Activated T-cell treated with anti-CD3 and anti-CD28 coated beads, Interleukin-2, amount 50 U/mL, for 24 hours (primary cell): ENCODE measurements around the gene ARFGEF2.
"Not testable (repeated sequence)": the region's sequence is repeated elsewhere in the genome, so short reads cannot be mapped to it uniquely, and the experiment has no call there.

Experiments used
- DNase-seq: peaks from one replicate; pipeline ENCODE4 v3.0.0-alpha.2; 2020
- H3K27ac Mint-ChIP-seq: 2 replicates; pipeline ENCODE4 v1.8.0; 2020; ENCODE audit warnings: mild to moderate bottlenecking, mixed read lengths
- H3K27me3 Mint-ChIP-seq: 2 replicates; pipeline ENCODE4 v1.8.0; 2020; ENCODE audit warnings: mixed read lengths
- H3K36me3 Mint-ChIP-seq: 2 replicates; pipeline ENCODE4 v1.8.0; 2020; ENCODE audit warnings: low read depth, mixed read lengths
- H3K4me1 Mint-ChIP-seq: 2 replicates; pipeline ENCODE4 v1.8.0; 2020; ENCODE audit warnings: low read depth, mixed read lengths
- H3K4me3 Mint-ChIP-seq: 2 replicates; pipeline ENCODE4 v1.8.0; 2020; ENCODE audit warnings: mild to moderate bottlenecking, moderate library complexity, mixed read lengths
- H3K9me3 Mint-ChIP-seq: 2 replicates; pipeline ENCODE4 v1.8.0; 2020; ENCODE audit warnings: mixed read lengths

Gene ARFGEF2

DNA sequence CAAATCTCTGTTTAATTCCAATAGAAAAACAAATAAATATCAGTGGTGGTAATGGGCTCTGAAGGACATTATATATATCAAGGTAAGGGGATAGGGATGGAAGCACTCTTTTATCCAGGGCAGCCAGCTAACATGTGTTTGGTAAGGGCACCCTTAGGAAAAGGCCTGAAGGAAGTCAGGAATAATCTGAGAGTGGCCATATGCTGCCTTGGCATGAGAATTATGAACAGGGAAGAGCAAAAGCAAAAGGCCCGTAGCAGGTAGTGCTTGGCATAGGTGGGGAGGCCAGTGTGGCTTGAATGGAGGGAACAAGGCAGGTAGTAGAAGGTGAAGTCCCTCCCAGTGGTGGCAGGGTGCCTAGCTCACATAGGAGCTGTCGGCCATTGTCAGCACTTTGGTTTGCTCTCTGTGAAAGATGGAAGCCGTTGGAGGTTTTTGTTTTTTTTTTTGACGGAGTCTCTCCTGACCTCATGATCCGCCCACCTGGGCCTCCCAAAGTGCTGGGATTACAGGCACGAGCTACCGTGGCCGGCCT lies 85.0 kb downstream of the ARFGEF2 start:
- DNase-seq = no peak
- H3K27me3 Mint-ChIP-seq = no peaks in the 10 kb centered on the region
- no peaks in the 10 kb centered on the region for H3K4me1 Mint-ChIP-seq
- H3K9me3 Mint-ChIP-seq = no peaks in the 10 kb centered on the region
- no peak overlapping the region for H3K4me3 Mint-ChIP-seq
- H3K27ac Mint-ChIP-seq = no peak overlapping the region
- H3K36me3 Mint-ChIP-seq = peaks cover 75% of the 10 kb centered on the region

DNA sequence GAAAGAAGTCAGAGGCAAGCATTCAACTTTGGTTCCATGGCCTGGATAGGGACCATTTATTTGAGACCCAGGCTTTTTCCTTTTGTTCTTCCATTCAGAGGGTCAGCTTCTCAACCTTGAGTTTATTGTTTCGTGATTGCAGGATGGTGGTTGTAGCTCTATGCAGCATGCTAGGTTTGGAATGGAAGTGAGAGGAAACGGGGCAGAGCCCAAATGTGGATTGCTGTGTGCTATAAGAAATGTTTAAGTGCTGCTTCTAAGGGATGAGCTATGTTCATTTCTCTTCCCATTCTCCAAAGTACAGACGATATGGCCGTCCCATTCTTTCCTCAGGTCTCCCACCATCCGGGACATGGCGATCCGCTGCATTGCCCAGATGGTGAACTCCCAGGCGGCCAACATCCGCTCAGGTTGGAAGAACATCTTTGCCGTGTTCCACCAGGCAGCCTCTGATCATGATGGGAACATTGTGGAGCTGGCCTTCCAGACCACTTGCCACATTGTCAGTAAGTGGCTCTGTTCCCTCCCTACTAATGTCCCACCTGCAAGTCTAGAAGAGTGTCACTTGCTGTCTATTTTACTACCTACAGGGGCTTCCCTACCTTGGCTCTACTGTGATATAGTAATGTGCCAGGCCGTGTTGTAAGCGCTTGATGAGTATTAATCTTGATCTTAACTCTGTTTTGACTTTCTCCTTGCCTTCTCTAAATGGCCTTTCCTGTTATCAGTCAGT lies 88.6 kb downstream of the ARFGEF2 start:
- H3K36me3 Mint-ChIP-seq = peaks cover 90% of the 10 kb centered on the region
- H3K9me3 Mint-ChIP-seq = no peaks in the 10 kb centered on the region
- no peak for DNase-seq
- H3K4me3 Mint-ChIP-seq = no peak overlapping the region
- no peak overlapping the region for H3K27ac Mint-ChIP-seq
- no peaks in the 10 kb centered on the region for H3K4me1 Mint-ChIP-seq
- H3K27me3 Mint-ChIP-seq = no peaks in the 10 kb centered on the region

DNA sequence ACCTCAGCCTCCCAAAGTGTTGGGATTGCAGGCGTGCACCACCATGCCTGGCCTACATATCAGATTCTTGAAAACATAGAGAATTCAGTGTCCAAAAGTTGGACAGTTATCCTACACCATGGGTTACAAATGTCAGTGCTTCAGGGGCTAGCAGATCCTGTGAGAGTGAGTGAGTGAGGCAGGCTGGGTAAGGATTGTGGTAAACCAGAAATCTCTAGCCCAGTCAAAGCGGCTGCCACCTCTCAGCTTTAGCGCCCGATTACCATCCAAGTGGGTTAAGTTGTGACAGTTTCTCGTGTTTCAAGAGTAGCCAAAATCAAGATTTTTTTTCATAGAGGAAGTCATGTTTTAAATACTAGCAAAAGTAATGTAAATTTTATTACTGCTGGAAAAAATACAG lies 102.7 kb downstream of the ARFGEF2 start:
- DNase-seq = no peak
- Mint-ChIP-seq H3K27me3 (no peaks in the 10 kb centered on the region), H3K4me1 (no peaks in the 10 kb centered on the region), H3K4me3 (no peak overlapping the region), H3K27ac (no peak overlapping the region), H3K36me3 (peaks cover 80% of the 10 kb centered on the region), H3K9me3 (no peaks in the 10 kb centered on the region)

DNA sequence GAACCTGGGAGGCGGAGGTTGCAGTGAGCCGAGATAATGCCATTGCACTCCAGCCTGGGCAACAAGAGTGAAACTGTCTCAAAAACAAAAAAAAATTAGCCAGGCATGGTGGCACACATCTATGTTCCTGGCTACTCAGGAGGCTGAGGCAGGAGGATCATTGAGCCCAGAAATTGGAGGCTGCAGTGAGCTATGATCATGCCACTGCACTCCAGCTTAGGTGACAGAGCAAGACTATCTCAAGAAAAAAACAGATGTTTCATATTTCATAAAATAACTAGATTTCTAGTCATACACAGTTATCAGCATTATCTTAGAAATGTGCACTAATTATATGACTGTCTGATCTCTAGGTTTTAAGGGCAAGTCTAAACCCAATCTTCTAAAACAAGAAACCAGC lies 106.7 kb downstream of the ARFGEF2 start:
- H3K36me3 Mint-ChIP-seq = peaks cover 75% of the 10 kb centered on the region
- H3K9me3 Mint-ChIP-seq, H3K4me3 Mint-ChIP-seq: not testable (repeated sequence)

DNA sequence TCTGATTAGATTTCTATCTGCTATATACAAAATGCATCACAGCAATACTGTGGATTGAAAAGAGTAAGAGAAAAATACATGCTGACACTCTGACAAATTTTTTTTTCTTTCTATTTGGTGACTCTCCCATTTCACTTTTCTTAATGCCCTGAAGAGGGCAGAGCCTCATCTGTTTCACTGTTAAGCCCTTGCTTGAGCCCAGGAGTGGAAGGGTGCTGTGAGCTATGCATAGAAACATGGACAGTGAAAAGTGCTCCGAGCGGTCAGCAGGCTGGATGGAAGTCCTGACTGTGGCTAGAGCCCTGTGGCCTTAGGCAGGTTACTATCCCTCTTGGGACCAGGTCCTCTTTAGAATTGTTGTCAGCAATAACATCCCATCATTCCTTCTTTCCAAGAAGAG lies 107.2 kb downstream of the ARFGEF2 start:
- Mint-ChIP-seq H3K4me3 (no peak overlapping the region), H3K4me1 (no peaks in the 10 kb centered on the region), H3K27ac (no peak overlapping the region), H3K36me3 (peaks cover 78% of the 10 kb centered on the region), H3K9me3 (no peaks in the 10 kb centered on the region), H3K27me3 (no peaks in the 10 kb centered on the region)
- DNase-seq = no peak

More for the DNA sequence above, 106.7 kb downstream of the ARFGEF2 start:
- not testable (repeated sequence) for H3K27me3 Mint-ChIP-seq, H3K27ac Mint-ChIP-seq, DNase-seq, H3K4me1 Mint-ChIP-seq

DNA sequence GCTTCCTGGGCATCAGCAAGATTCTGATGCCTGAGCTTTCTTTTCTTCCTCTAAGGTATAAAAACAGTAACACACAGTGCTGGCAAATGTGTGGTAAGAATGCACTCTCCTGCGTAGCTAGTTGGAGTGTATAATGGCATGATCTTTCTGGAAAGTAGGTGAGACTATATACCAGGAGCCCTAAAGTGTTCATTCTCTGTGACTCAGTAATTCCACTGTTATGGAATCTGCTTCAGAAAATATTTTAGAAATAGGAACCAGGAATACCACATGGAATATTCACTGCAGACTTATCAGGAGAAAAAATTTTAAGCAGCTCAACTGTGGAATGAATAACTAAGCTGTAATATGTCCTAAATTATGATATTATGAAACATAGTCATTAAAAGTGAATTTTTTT lies 107.7 kb downstream of the ARFGEF2 start:
- no peak overlapping the region for H3K27ac Mint-ChIP-seq
- H3K9me3 Mint-ChIP-seq = no peaks in the 10 kb centered on the region
- peaks cover 78% of the 10 kb centered on the region for H3K36me3 Mint-ChIP-seq
- no peak for DNase-seq
- H3K4me3 Mint-ChIP-seq = no peak overlapping the region
- H3K27me3 Mint-ChIP-seq = no peaks in the 10 kb centered on the region
- H3K4me1 Mint-ChIP-seq = no peaks in the 10 kb centered on the region

DNA sequence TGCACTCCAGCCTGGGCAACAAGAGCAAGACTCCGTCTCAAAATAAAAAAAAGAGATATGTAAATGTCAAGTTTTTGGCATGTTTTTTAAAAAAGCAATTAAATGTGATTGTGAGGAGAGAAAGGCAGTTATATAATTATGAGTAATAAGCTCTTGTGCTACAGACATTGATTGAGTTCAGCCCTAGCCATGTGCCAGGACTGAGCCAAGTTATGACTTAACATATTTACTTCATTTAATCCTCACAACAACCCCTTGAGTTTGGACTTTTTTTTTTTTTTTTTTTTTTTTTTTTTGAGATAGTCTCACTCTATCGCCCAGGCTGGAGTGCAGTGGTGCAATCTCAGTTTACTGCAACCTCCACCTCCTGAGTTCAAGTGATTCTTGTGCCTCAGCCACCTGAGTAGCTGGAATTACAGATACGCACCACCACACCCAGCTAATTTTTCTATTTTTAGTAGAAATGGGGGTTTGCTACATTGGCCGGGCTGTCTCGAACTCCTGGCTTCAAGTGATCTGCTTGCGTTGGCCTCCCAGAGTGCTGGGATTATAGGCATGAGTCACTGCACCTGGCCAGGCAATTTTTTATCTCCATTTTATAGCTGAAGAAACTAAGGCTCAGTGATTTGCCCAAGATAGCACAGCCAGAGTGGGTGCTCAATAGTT lies 109.6 kb downstream of the ARFGEF2 start:
- H3K4me1 Mint-ChIP-seq = no peaks in the 10 kb centered on the region
- no peak overlapping the region for H3K4me3 Mint-ChIP-seq
- H3K27me3 Mint-ChIP-seq = no peaks in the 10 kb centered on the region
- H3K36me3 Mint-ChIP-seq = peaks cover 79% of the 10 kb centered on the region
- DNase-seq = no peak
- H3K9me3 Mint-ChIP-seq = no peaks in the 10 kb centered on the region
- H3K27ac Mint-ChIP-seq = no peak overlapping the region

DNA sequence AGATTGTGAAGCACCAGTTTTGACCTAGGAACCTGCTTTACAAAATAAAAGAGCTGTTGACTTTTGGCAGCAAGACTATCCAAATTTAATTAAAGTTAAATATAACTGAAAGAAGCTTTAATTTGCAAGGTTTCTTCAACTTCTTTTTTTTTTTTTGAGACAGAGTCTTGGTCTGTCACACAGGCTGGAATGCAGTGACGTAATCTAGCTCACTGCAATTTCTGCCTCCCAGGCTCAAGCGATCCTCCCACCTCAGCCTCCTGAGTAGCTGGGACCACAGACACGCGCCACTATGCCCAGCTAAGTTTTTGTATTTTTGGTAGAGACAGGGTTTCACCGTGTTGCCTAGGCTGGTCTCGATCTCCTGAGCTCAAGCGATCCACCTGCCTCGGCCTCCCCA lies 110.9 kb downstream of the ARFGEF2 start:
- Mint-ChIP-seq H3K36me3 (peaks cover 71% of the 10 kb centered on the region), H3K27ac (no peak overlapping the region)

DNA sequence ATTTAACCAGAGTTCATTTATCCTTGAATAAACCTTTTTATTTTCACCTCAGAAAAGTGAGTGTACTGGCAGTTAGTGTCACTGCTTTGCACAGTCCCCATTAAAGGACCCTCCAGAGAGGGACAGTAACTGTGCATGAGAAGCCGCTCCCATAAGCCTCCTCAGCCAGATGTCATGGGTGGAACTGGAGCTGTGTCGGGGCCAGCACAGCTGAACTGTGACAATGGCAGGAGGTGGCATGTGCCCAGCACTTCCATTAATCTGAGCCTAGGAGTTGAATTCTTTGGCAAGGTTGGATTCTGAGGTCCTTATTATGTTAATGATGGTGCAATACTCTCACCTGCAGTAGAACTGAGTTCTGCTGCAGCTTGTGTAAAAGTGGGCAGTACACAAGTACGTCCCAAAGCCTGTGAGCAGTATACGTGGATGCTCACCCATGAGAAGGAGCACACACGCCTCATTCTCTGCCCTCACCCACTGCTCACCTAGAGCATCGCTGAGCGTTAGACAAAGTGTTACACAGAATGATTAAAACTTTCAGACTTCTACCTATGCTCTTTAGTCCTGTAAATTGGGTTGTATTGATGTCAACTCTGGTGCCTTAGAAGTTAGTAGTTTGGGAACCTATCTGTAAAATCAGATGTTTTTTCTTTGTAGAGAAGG lies 112.7 kb downstream of the ARFGEF2 start:
- no peak overlapping the region for H3K27ac Mint-ChIP-seq
- peaks cover 55% of the 10 kb centered on the region for H3K36me3 Mint-ChIP-seq
- no peak for DNase-seq
- no peak overlapping the region for H3K4me3 Mint-ChIP-seq
- H3K27me3 Mint-ChIP-seq = no peaks in the 10 kb centered on the region
- no peaks in the 10 kb centered on the region for H3K9me3 Mint-ChIP-seq
- H3K4me1 Mint-ChIP-seq = peaks cover 18% of the 10 kb centered on the region

More for the DNA sequence above, 110.9 kb downstream of the ARFGEF2 start:
- Mint-ChIP-seq H3K4me1 (peaks cover 5% of the 10 kb centered on the region), H3K4me3 (no peak overlapping the region), H3K27me3 (no peaks in the 10 kb centered on the region), H3K9me3 (no peaks in the 10 kb centered on the region)
- DNase-seq = no peak

DNA sequence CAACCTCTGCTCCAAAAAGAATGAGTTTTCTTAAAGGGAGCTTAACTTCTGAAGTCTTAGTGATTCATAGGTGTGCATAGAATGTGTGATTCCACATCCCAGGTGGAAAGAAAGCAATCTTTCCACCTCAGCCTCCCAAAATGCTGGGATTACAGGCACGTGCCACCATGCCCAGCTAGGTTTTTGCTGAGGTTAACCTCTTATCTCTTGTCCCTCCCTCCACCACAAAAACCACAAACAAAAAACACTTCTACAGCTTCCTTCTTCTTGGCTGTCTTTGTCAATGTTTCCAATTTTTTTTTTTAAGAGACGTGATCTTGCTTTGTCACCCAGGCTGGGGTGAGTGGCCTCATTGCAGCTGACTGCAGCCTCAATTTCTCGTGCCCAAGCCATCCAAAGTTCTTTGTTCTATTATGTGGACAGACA lies 116.5 kb downstream of the ARFGEF2 start:
- DNase-seq = peak; percentile 41
- Mint-ChIP-seq H3K27ac (peak overlapping the region; percentile 60), H3K4me3 (no peak overlapping the region)

DNA sequence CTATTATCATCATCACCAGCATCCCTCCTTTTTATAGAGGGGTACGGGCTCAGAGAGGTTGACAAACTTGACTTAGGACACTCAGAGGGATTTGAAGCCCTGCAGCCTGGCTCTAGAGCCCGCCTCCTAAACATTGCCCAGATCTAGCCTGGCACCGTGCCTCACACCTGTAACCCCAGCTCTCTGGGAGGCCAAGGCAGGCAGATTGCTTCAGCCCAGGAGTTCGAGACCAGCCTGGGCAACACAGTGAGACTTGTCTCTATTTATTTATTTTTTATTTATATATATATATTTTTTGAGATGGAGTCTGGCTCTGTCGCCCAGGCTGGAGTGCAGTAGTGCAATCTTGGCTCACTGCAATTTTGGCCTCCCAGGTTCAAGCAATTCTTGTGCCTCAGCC lies 118.3 kb downstream of the ARFGEF2 start:
- Mint-ChIP-seq H3K9me3 (no peaks in the 10 kb centered on the region), H3K27ac (no peak overlapping the region), H3K27me3 (no peaks in the 10 kb centered on the region), H3K4me3 (no peak overlapping the region), H3K36me3 (peaks cover 11% of the 10 kb centered on the region), H3K4me1 (peaks cover 23% of the 10 kb centered on the region)
- DNase-seq = no peak

More for the DNA sequence above, 116.5 kb downstream of the ARFGEF2 start:
- Mint-ChIP-seq H3K27me3 (no peaks in the 10 kb centered on the region), H3K9me3 (no peaks in the 10 kb centered on the region), H3K36me3 (peaks cover 30% of the 10 kb centered on the region), H3K4me1 (peaks cover 23% of the 10 kb centered on the region)

DNA sequence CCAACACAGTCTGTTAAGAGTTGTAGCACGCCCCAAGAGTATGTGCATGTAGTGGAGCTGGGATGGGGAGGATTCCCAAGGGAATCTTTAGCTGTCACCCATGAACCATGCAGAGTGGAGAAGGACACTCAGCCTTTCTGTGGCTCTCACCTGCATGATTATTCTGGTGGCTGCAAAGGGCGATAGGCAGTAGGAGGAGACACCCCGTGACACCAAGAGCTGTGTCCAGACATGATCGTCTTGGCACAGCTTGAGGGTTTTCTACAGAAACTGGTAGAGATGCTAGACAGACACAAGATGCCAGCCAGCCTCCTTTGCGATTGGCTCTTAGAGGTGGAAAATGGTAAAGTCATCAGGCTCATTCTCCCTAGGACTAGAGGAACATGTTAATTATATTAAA lies 121.5 kb downstream of the ARFGEF2 start:
- Mint-ChIP-seq H3K4me3 (no peak overlapping the region), H3K27me3 (no peaks in the 10 kb centered on the region), H3K9me3 (no peaks in the 10 kb centered on the region), H3K27ac (no peak overlapping the region), H3K4me1 (peaks cover 26% of the 10 kb centered on the region), H3K36me3 (peaks cover 21% of the 10 kb centered on the region)
- DNase-seq = no peak

DNA sequence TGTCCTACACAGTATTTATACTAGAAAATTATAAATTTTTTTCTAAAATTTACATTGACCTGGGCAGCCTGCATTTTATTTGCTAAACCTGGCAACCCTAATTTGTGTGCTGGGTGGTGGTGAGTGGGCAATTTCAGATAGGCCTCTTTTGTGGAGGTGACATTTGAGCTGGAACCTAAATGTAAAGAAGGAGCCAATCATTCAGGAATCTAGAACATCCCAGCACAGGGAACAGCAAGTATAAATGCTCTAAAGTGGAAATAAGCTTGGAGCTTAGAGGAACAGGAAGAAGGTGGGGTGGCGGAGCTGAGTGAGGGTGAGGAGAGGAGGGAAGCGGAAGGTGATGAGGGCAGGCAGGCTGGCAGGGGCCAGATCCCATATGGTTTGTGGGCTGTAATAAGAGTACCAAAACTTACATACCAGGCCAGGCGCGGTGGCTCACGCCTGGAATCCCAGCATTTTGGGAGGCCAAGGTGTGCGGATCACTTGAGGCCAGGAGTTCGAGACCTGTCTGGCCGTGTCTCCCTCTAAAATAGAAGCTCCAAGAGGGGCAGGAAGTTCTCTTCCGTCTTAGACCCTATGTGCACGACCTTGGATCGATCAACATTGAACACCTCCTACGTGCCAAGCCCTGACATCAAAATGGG lies 124.1 kb downstream of the ARFGEF2 start:
- Mint-ChIP-seq H3K4me1 (peaks cover 32% of the 10 kb centered on the region), H3K4me3 (peak overlapping the region; percentile 99), H3K36me3 (peaks cover 41% of the 10 kb centered on the region), H3K27ac (peak overlapping the region; percentile 100), H3K27me3 (no peaks in the 10 kb centered on the region), H3K9me3 (no peaks in the 10 kb centered on the region)
- no peak for DNase-seq

DNA sequence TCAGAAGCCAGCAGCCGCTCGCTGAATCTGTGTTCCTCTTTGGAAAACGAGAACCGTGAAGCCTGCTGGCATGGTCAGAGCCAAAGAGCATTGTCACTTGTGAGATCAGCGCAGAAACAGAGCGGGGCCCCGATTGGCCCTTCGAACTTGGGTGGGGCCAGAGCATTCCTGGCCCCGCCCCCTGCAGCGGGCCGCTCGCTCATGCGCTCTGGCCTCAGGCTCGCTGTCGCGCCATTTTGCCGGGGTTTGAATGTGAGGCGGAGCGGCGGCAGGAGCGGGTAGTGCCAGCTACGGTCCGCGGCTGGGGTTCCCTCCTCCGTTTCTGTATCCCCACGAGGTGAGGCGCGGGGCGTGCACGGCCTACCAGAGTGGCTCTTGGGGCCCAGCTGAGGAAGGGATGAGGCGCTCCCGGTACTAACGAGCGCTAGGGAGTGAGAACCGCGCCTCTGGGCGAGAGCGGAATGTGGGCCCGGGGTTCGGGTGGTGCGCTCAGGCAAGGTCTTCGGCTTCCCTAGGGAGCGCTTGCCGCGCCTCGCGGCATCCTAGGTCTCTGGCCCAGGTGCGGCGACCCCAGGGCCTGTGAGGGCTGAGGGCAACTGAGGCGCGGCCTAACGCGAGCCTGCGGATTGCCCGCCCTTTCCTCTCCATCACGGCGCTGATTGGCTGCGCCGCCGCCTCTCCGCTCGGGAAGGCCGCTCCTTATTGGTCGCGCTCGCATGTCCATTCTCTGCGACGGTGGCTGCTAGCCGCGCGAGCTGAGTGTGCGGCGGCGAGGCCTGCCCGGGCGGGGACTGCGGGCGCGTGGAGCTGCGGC lies 124.8 kb downstream of the ARFGEF2 start, which contains the start of gene CSE1L:
TSS of gene CSE1L (plus strand) at position 226 of the 814 bp plus-strand sequence. CDS start 12,152 bp downstream, outside the sequence.
- H3K4me1 Mint-ChIP-seq = peaks cover 39% of the 10 kb centered on the region
- no peaks in the 10 kb centered on the region for H3K27me3 Mint-ChIP-seq
- H3K9me3 Mint-ChIP-seq = no peaks in the 10 kb centered on the region
- H3K4me3 Mint-ChIP-seq = peak within 1 kb of the TSS; percentile 99
- DNase-seq = peak; percentile 98
- H3K27ac Mint-ChIP-seq = peak within 1 kb of the TSS; percentile 100
- H3K36me3 Mint-ChIP-seq = peaks cover 48% of the 10 kb centered on the region
